PC-9 (cell line): ENCODE results near the gene KRT32. TPM values are rescaled to one million over a fixed set of nuclear protein-coding genes. Genes with fewer than 3 reads are reported as not detected.

Source experiments
- BruUV-seq: library from RNA; stranded (reverse); fragments of 400-500 nt; replicated peaks from 2 replicates; lab custom pipeline; 2021; lab: Mats Ljungman, UMichigan
- CTCF ChIA-PET: fragments of 300-600 bp; sonication (Branson Sonifier 250); formaldehyde crosslinking; loops from one replicate; lab custom pipeline; 2022; ENCODE audit warnings: antibody characterized with exemption; lab: Charles Lee
- POLR2A ChIA-PET: fragments of 300-600 bp; sonication (Branson Sonifier 250); formaldehyde crosslinking; loops from one replicate; lab custom pipeline; 2022; ENCODE audit warnings: antibody characterized with exemption; ENCODE audit not compliant: unreplicated experiment; lab: Charles Lee
- DNase-seq, 2 experiments: peaks; one replicate each; pipeline versions ENCODE4 v3.0.0 to v3.0.0-alpha.2; 2015 to 2022; ENCODE audit warnings: mixed read lengths in 1 of 2
- H2AFZ ChIP-seq: fragments of 200-600 bp; sonication (generic); 2 replicates; pipeline ENCODE4 v1.8.1; 2017; ENCODE audit warnings: antibody characterized with exemption
- H3F3A ChIP-seq: fragments of 200-600 bp; sonication (generic); 2 replicates; pipeline ENCODE4 v1.8.1; 2017; ENCODE audit warnings: antibody characterized with exemption, mild to moderate bottlenecking, low read depth; ENCODE audit not compliant: insufficient read depth
- H3K27ac ChIP-seq: fragments of 200-600 bp; sonication (generic); 2 replicates; pipeline ENCODE4 v1.6.1; 2016; ENCODE audit warnings: mixed run types
- H3K27me3 ChIP-seq: fragments of 200-600 bp; sonication (generic); 2 replicates; pipeline ENCODE4 v1.6.1; 2016; ENCODE audit warnings: low read depth, mixed run types; ENCODE audit not compliant: insufficient read depth
- H3K36me3 ChIP-seq: fragments of 200-600 bp; sonication (generic); 2 replicates; pipeline ENCODE4 v1.6.1; 2016; ENCODE audit warnings: low read depth, mixed run types
- H3K4me1 ChIP-seq: fragments of 200-600 bp; sonication (generic); replicated peaks from 2 replicates; pipeline ENCODE4 v1.6.1; 2016; ENCODE audit warnings: mixed run types; ENCODE audit not compliant: insufficient read depth
- H3K4me2 ChIP-seq: fragments of 200-600 bp; sonication (generic); 2 replicates; pipeline ENCODE4 v1.6.1; 2017; ENCODE audit warnings: mixed run types
- H3K4me3 ChIP-seq: fragments of 200-600 bp; sonication (generic); 2 replicates; pipeline ENCODE4 v1.6.1; 2016; ENCODE audit warnings: mixed run types
- H3K79me2 ChIP-seq: fragments of 200-600 bp; sonication (generic); 2 replicates; pipeline ENCODE4 v1.6.1; 2017; ENCODE audit warnings: low read depth, mixed run types
- H3K9me2 ChIP-seq: fragments of 200-600 bp; sonication (generic); 2 replicates; pipeline ENCODE4 v1.8.1; 2017; ENCODE audit warnings: mild to moderate bottlenecking; ENCODE audit not compliant: insufficient read depth
- H3K9me3 ChIP-seq: fragments of 200-600 bp; sonication (generic); 2 replicates; pipeline ENCODE4 v1.8.1; 2016; ENCODE audit warnings: low read depth; ENCODE audit not compliant: insufficient read depth
- H4K20me1 ChIP-seq: fragments of 200-600 bp; sonication (generic); 2 replicates; pipeline ENCODE4 v1.8.1; 2017; ENCODE audit not compliant: insufficient read depth
- CTCF ChIP-seq: fragments of 200-600 bp; sonication (generic); conservative IDR thresholded peaks from 2 replicates; pipeline ENCODE4 v1.6.1; 2017; ENCODE audit warnings: mixed run types, antibody characterized with exemption, mild to moderate bottlenecking, moderate library complexity
- EZH2 ChIP-seq: fragments of 200-600 bp; sonication (generic); IDR thresholded peaks from 2 replicates; pipeline ENCODE4 v1.8.0; 2017; ENCODE audit warnings: antibody characterized with exemption, low read depth
- intact Hi-C: fragments of 100-400 bp; cut with micrococcal nuclease; formaldehyde crosslinking; loops from one replicate; pipeline ENCODE4 v1.10.0; 2022; ENCODE audit not compliant: unreplicated experiment
- total RNA-seq: library from RNA; stranded (reverse); gene quantifications from 2 replicates; pipeline ENCODE4 v1.2.3, GENCODE V29; 2021

The KRT32 gene
- total RNA-seq, 1 experiment from 2014 or later, result not detected

- intact Hi-C loops, result no loop called here
- CTCF ChIA-PET, result no interaction called here
- no peak overlapping the region for H3K4me2 ChIP-seq
Observed at GRCh38 chr17:41467561-41467960, 375 bp upstream of the KRT32 start.

GRCh38 chr17:41464682-41465081, 2.5 kb downstream of the KRT32 start:
- Histone ChIP-seq H2AFZ (no peak overlapping the region), H3K4me3 (no peak overlapping the region), H4K20me1 (no peaks in the 10 kb centered on the region), H3F3A (peaks cover 10% of the 10 kb centered on the region; the same call in 1 of the 2 replicates), H3K27ac (peak overlapping the region; percentile 50), H3K79me2 (no peaks in the 10 kb centered on the region), H3K36me3 (no peaks in the 10 kb centered on the region), H3K4me1 (peaks cover 20% of the 10 kb centered on the region), H3K9me3 (no peaks in the 10 kb centered on the region), H3K4me2 (peak overlapping the region; percentile 45), H3K9me2 (no peaks in the 10 kb centered on the region), H3K27me3 (no peaks in the 10 kb centered on the region)
- CTCF ChIA-PET, result no interaction called here
- intact Hi-C loops, result no loop called here
- BruUV-seq, result no TSS peak
- TF ChIP-seq CTCF (no peak), EZH2 (no peak)
- POLR2A ChIA-PET, result interaction anchor here (0.5 to 0.6 kb wide), 3 partner anchors 12 to 839 kb away, joined by 3 to 11 read pairs (median 6); no protein-coding TSS in a partner anchor
- peak; percentile 73 to 93 for DNase-seq

More at GRCh38 chr17:41467561-41467960, 375 bp upstream of the KRT32 start:
- Histone ChIP-seq H4K20me1 (no peaks in the 10 kb centered on the region), H3K4me3 (no peak overlapping the region), H3K27ac (no peak overlapping the region), H3F3A (peaks cover 10% of the 10 kb centered on the region; the same call in 1 of the 2 replicates), H2AFZ (no peak overlapping the region), H3K4me1 (peaks cover 20% of the 10 kb centered on the region), H3K36me3 (no peaks in the 10 kb centered on the region), H3K79me2 (no peaks in the 10 kb centered on the region), H3K27me3 (no peaks in the 10 kb centered on the region), H3K9me2 (no peaks in the 10 kb centered on the region), H3K9me3 (no peaks in the 10 kb centered on the region; the same call in 1 of the 2 replicates)
- no peak for DNase-seq
- POLR2A ChIA-PET, result no interaction called here
- TF ChIP-seq EZH2 (no peak), CTCF (no peak)
- BruUV-seq, result no TSS peak

GRCh38 chr17:41464173-41464572, 3.0 kb downstream of the KRT32 start:
- no peaks in the 10 kb centered on the region for H3K9me2 ChIP-seq
- peaks cover 10% of the 10 kb centered on the region; the same call in 1 of the 2 replicates for H3F3A ChIP-seq
- H3K4me2 ChIP-seq, result peak overlapping the region; percentile 39; the same call in 1 of the 2 replicates
- no peaks in the 10 kb centered on the region for H3K27me3 ChIP-seq
- peaks cover 20% of the 10 kb centered on the region for H3K4me1 ChIP-seq
- no peaks in the 10 kb centered on the region for H4K20me1 ChIP-seq
- H3K36me3 ChIP-seq, result no peaks in the 10 kb centered on the region
- H2AFZ ChIP-seq, result no peak overlapping the region
- ChIA-PET CTCF (interaction anchor here (0.6 to 0.7 kb wide), 2 partner anchors 62 to 133 kb away, joined by 3 to 14 read pairs; no protein-coding TSS in a partner anchor), POLR2A (interaction anchor here (0.5 to 0.6 kb wide), 3 partner anchors 11 to 838 kb away, joined by 3 to 6 read pairs (median 4); no protein-coding TSS in a partner anchor)
- no peaks in the 10 kb centered on the region for H3K9me3 ChIP-seq
- TF ChIP-seq CTCF (no peak), EZH2 (no peak)
- intact Hi-C loops, result no loop called here
- no peak for DNase-seq
- no TSS peak for BruUV-seq
- H3K79me2 ChIP-seq, result no peaks in the 10 kb centered on the region
- peak overlapping the region; percentile 50 for H3K27ac ChIP-seq
- H3K4me3 ChIP-seq, result no peak overlapping the region
